ENCODE results near the gene HOXA3.

- no peak for TF ChIP-seq CTCF (IDR thresholded peaks at IDR 0.05)
- no peak for TF ChIP-seq POLR2A (IDR thresholded peaks at IDR 0.05)
- no peak for TF ChIP-seq POLR2AphosphoS5 (IDR thresholded peaks at IDR 0.05)
Measured at GRCh38 chr7:27140126-27140857, 12.1 kb downstream of the HOXA3 start.
